B cell (primary cell): ENCODE results near the gene NSRP1.

Experiments used
- CTCF ChIP-seq: fragments of 200-600 bp; IDR thresholded peaks from one replicate; pipeline ENCODE4 v1.8.0; 2022; ENCODE audit warnings: antibody characterized with exemption, mild to moderate bottlenecking
- EZH2 ChIP-seq: IDR thresholded peaks from 2 replicates; pipeline ENCODE4 v1.6.1; 2012; ENCODE audit warnings: borderline replicate concordance, low read depth, mild to moderate bottlenecking, moderate library complexity, low read length; ENCODE audit not compliant: insufficient read depth, poor library complexity, severe bottlenecking

- no peak for TF ChIP-seq CTCF
- TF ChIP-seq EZH2, result no peak
These were observed 79.9 kb downstream of the NSRP1 start for GRCh38 chr17:30196504-30196903.
